NOMO-1 treated with dmso at 0.1 percent for 144 hours (cell line): ENCODE results near the gene ENAM.
"Not testable (repeated sequence)": the region's sequence is repeated elsewhere in the genome, so short reads cannot be mapped to it uniquely, and the experiment has no call there.

ENCODE experiments used
- DNase-seq: peaks from one replicate; lab custom pipeline; 2025; ENCODE audit not compliant: unreplicated experiment; lab: John Stamatoyannopoulos, UW

ENAM gene

GRCh38 chr4:70629469-70630090 is 1.0 kb downstream of the ENAM start:
- no peak for DNase-seq

GRCh38 chr4:70630162-70630561 is 1.6 kb downstream of the ENAM start:
- DNase-seq: no peak

GRCh38 chr4:70632028-70632427 is 3.5 kb downstream of the ENAM start:
- no peak for DNase-seq

GRCh38 chr4:70634482-70634881 is 5.9 kb downstream of the ENAM start:
- no peak for DNase-seq

- DNase-seq: no peak
Measured at GRCh38 chr4:70637239-70637913, 8.8 kb downstream of the ENAM start.

- DNase-seq: no peak
Measured at GRCh38 chr4:70640192-70640591, 11.6 kb downstream of the ENAM start.

- DNase-seq: not testable (repeated sequence)
Measured at GRCh38 chr4:70650741-70651140, 22.2 kb downstream of the ENAM start.

- DNase-seq: no peak
Measured at GRCh38 chr4:70651864-70652506, 23.4 kb downstream of the ENAM start.

GRCh38 chr4:70654605-70655011 is 26.1 kb downstream of the ENAM start:
- no peak for DNase-seq

GRCh38 chr4:70657326-70657725 is 28.8 kb downstream of the ENAM start:
- no peak for DNase-seq

- no peak for DNase-seq
Measured at GRCh38 chr4:70658418-70658817, 29.9 kb downstream of the ENAM start.

- no peak for DNase-seq
Measured at GRCh38 chr4:70660106-70660505, 31.6 kb downstream of the ENAM start.

GRCh38 chr4:70661309-70661922 is 32.9 kb downstream of the ENAM start:
- DNase-seq: not testable (repeated sequence)

- no peak for DNase-seq
Measured at GRCh38 chr4:70666369-70666768, 37.8 kb downstream of the ENAM start, which contains the start of gene JCHAIN. Gene JCHAIN, minus strand, starts transcription at chr4:70666508. Its CDS starts 18 bp downstream, at chr4:70666490.

GRCh38 chr4:70667740-70668535 is 39.4 kb downstream of the ENAM start:
- no peak for DNase-seq

- no peak for DNase-seq
Measured at GRCh38 chr4:70670332-70671014, 41.9 kb downstream of the ENAM start.

- no peak for DNase-seq
Measured at GRCh38 chr4:70671091-70671490, 42.5 kb downstream of the ENAM start.

GRCh38 chr4:70674191-70674590 is 45.6 kb downstream of the ENAM start:
- DNase-seq: no peak

- no peak for DNase-seq
Measured at GRCh38 chr4:70674731-70675130, 46.2 kb downstream of the ENAM start.

- no peak for DNase-seq
Measured at GRCh38 chr4:70676554-70677090, 48.1 kb downstream of the ENAM start.
